M059J (cell line): ENCODE results near the gene GALM. TPM values are rescaled to one million over a fixed set of nuclear protein-coding genes. Genes with fewer than 3 reads are reported as not detected.
"Not testable (repeated sequence)": the region's sequence is repeated elsewhere in the genome, so short reads cannot be mapped to it uniquely, and the experiment has no call there.

Source experiments
- DNase-seq: peaks from one replicate; pipeline ENCODE4 v3.0.0-alpha.2; 2012; ENCODE audit warnings: low read depth
- total RNA-seq: library from RNA; depleted of rRNA; stranded (reverse); fragments of >200 nt; shearing (Covaris generic); gene quantifications from 2 replicates; pipeline ENCODE4 v1.2.3, GENCODE V29; 2014; rRNA removed

Gene GALM
- 3.1 and 3.7 TPM in 2 replicates for total RNA-seq

- DNase-seq = peak; percentile 67
Observed at GRCh38 chr2:38665854-38666555, at the start of gene GALM. GALM (plus strand) TSS chr2:38666114; CDS start chr2:38666162, 48 bp downstream.

DNA sequence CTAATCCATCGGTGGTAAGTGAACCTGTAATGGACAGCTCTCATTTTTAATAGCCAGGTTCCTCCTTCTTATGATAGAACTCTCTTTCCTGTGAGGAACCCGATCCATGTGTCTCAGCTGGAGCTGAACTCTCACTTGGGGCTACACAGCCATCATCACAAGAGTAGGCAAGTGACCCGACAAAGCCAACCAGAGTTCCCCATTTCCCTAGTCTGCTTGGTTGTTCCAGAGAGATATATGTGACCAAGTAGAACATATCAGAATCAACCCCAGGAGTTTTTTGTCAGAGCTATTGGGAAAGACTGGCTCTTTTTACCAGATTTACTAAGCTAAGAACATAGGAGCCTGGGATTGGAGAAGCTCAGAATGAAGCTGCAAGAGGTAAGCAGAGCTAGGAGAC lies 48.6 kb upstream of the GALM start:
- DNase-seq = no peak

GRCh38 chr2:38619458-38620164 lies 46.3 kb upstream of the GALM start:
- peak; percentile 42 for DNase-seq

DNA sequence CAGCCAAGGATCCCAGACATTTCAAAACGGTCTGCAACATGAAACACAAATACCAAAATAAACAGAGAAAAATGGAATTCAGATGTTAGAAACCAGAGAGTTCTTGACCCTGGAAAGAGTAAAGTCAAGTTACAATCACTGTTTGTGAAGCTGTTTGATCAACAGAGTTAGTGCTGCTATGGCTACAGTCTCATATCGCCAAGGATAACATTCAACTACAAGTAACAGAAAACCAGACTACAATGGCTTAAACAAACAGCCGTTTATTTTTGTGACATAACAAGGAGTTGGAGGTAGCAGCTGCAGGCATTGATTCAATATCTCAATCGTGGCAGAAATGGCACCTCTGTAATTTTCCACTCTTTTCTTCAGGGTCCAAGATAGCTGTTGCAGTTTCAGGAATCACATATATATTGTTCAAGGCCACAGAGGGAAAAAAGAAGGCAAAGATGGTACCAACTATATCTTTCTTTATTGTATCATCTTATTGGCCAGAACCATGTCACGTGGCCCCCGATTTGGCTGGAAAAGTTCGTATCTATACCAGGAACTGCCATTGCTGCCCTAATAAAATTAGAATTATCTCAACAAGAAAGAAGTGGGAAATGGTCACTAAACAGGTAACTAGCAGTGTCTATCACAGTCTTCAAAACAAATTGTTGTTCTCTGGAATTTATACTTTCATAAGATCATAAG lies 45.5 kb upstream of the GALM start:
- peak; percentile 61 for DNase-seq

DNA sequence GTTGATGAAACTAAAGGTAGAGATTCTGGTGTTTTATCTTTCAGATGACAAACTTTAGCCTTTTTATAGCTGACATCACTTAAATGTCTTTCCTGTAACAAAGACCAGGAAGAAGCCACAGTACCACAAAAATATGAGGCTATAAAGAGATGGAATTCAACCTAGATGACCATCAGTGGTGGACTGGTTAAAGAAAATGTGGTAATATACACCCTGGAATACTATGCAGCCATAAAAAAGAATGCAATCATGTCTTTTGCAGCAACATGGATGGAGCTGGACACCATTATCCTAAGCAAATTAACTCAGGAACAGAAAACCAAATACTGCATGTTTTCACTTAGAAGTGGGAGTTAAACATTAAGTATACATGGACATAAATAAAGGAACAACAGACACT lies 44.9 kb upstream of the GALM start:
- DNase-seq = no peak

DNA sequence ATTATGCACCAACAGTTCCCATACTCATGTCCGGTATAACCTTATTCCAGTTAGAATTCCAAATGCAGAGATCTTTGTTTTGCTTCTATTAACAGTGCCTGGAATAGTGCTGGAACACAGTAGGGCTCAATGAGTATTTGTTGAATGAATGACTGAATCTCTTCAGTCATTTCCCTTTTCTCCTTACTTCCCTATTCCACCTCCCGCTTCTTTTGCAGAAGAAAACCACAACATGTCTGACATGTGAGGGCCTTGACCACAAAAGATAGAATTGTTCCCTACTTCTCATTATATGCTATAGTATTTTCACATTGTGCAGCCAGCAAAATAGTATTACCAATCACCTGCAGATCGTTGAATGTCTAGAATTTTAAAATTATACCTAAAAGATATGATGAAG lies 43.7 kb upstream of the GALM start:
- no peak for DNase-seq

DNA sequence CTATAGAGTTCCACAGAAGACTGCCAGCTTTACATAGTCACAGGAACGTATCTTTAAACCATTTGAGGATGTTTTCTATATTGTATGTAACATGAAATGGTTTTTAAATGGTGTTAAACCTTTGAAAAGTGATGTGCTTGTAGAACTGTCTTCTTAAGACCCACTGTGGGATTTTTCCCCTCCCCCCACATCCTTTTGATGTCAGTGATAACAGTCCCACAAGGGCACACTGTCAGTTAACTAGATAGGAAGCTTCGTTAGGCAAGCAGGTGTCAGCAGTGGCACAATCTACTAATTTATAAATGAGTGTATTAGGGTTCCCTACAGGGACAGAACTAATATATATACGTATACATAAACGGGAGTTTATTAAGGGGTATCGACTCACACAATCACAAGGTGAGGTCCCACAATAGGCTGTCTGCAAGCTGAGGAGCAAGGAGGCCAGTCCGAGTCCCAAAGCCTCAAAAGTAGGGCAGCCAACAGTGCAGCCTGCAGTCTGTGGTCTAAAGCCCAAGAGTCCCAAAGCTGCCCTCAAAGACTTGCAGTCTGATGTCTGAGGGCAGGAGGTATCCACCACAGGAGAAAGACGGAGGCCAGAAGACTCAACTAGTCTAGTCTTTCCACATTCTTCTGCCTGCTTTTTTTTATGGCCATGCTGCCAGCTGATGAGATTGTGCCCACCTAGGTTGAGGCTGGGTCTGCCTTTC lies 39.4 kb upstream of the GALM start:
- DNase-seq = no peak

DNA sequence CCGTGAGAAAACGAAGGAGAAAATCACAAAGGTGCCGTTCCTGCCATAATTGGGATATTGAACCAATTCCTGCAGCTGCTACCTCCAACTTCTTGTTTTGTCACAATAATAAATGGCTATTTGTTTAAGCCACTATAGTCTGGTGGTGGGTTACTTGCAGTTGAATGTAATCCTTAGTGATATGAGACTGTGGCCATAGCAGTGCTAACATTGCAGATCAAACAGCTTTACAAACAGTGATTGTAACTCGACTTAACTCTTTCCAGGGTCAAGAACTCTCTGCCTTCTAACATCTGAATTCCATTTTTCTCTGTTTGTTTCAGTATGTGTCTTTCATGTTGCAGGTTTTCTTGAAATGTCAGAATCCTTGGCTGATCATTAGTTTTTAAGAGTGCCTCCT lies 38.5 kb upstream of the GALM start:
- DNase-seq = no peak

DNA sequence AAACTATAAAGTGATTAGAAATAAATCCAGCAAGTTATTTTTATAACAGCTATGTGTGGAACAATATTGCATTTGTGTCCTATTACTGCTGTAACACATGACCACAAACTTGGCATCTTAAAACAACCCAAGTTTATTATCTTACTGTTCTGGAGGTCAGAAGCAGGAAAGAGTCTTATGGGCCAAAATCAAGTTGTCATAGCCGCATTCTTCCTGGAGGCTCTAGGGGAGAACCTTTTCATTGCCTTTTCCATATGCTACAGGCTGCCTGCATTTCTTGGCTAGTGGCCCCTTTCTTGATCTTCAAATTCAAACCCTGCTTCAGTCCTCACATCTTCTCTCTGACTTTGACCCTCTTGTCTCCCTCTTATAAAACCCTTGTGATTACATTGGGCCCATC lies 36.2 kb upstream of the GALM start:
- DNase-seq = no peak

- DNase-seq = no peak
Observed at GRCh38 chr2:38631976-38632375, 33.9 kb upstream of the GALM start.

DNA sequence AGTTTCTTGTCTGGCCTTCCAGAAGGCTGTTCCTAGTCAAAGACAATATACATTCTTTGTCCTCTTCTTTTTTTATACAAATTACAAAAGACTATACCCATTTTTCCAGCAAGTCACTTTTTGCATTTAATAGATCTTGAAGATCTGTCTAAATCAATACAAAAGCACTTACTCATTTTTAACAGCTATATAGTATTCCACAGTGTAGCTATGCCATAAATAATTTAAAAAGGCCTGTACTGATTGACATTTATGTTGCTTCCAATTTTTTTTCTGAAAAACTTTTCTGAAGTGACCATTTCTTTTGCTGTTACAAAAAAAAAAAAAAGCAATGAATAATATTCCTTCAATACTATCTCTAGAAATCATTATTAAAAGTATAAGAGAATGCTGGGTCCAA lies 32.9 kb upstream of the GALM start:
- no peak for DNase-seq

- no peak for DNase-seq
Observed at GRCh38 chr2:38633895-38634294, 32.0 kb upstream of the GALM start.

DNA sequence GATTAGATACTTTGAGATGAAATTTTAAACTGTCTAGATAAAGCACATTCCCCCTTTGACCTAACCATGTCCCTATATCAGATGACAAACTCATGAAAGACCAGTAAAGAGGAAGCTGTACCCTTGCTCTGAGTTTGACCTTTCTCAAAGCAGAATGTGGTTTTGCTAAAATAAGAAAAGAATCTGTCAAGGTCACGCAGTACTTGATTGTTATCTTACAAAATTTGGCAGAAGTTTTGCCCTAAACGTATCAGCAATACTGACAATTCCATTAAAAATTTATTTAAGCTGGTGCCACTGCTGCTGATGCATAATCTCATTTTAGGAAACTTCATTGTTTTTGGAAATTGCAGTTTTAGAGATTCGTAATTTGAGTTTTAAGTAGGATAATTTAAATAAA lies 31.2 kb upstream of the GALM start:
- DNase-seq = peak; percentile 67

- DNase-seq = no peak
Observed at GRCh38 chr2:38635139-38635538, 30.8 kb upstream of the GALM start.

DNA sequence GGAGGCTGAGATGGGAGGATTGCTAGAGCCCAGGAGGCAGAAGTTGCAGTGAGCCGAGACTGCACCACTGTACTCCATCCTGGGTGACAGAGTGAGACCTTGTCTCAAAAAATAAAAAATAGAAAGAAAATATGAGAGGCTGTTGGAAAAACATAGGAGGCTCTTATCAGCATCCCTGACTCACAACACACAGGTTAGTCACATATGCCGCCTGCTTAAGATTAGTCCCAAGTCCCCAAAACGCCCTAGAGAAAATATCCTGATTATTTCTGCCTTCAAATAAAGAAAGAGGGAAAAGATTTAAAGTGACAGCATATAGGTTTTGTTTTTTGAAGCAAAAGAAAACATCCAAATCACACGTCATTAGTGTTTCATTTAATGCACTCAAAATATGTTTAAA lies 29.8 kb upstream of the GALM start:
- peak; percentile 10 for DNase-seq

GRCh38 chr2:38642373-38643017 lies 23.4 kb upstream of the GALM start:
- DNase-seq = not testable (repeated sequence)

- DNase-seq = no peak
Observed at GRCh38 chr2:38643021-38643671, 22.8 kb upstream of the GALM start.

DNA sequence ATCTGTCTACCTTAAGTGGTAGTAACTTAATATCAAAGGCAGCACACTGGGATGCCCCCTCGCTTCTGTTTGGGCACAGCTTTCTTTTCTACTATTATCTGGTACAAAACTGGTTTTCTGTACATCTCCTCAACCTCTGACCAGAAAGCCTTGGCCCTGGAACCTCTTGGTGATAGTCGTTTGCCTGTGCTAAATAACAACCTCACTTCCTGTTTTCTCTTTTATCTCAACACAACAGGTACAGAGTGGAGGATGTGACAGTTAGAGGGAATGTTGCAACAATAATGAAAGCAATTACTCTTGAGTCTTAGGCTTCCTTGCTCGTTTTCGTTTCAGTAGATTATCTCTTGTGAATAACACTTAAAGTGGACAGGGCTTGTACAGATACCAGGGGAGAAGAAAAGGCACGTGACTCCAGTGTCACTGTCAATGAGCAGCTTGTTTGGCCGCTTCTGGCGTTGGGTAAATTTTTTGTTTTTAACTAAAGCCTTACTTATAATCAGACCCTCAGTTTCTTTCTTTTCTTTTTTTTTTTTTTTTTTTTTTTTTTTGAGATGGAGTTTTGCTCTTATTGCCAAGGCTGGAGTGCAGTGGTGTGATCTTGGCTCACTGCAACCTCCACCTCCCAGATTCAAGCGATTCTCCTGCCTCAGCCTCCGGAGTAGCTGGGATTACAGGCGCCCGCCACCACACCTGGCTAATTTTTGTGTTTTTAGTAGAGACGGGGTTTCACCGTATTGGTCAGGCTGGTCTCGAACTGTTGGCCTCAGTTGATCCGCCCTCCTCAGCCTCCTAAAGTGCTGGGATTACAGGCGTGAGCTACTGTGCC lies 22.0 kb upstream of the GALM start:
- not testable (repeated sequence) for DNase-seq

- DNase-seq = no peak
Observed at GRCh38 chr2:38648107-38648761, 17.7 kb upstream of the GALM start.
